Vagina (tissue), 2 donors: ENCODE data around the gene GALNT12. TPM values are rescaled to one million over a fixed set of nuclear protein-coding genes. Genes with fewer than 3 reads are reported as not detected.

Experiments
- DNase-seq, 2 donors: peaks; one replicate each; pipeline ENCODE4 v3.0.0-alpha.2; 2017; ENCODE audit errors: extremely low spot score in 2 of 2
- H3K27ac ChIP-seq: fragments of 200-600 bp; sonication (generic); one replicate; pipeline ENCODE4 v1.5.1; 2019
- H3K27me3 ChIP-seq: fragments of 200-600 bp; sonication (generic); one replicate; pipeline ENCODE4 v1.5.1; 2019
- H3K36me3 ChIP-seq, 2 donors: fragments of 200-600 bp; sonication (generic); one replicate each; pipeline ENCODE4 v1.5.1; 2017 to 2019
- H3K4me1 ChIP-seq: fragments of 200-600 bp; sonication (generic); one replicate; pipeline ENCODE4 v1.5.1; 2019
- H3K4me3 ChIP-seq, 2 donors: fragments of 200-600 bp; sonication (generic); 1 replicate in 1 of 2; 2 replicates in 1 of 2; pipeline ENCODE4 v1.5.1; 2016 to 2019
- H3K9me3 ChIP-seq: fragments of 200-600 bp; sonication (generic); one replicate; pipeline ENCODE4 v1.5.1; 2019
- CTCF ChIP-seq, 3 experiments: fragments of 450-650 bp in 2 of 3; fragments of 200-600 bp in 1 of 3; sonication (generic) in 1 of 3; IDR thresholded peaks; one replicate each; pipeline ENCODE4 v1.5.1; 2017 to 2019; ENCODE audit warnings: antibody characterized with exemption in 3 of 3, mild to moderate bottlenecking in 2 of 3, moderate library complexity in 2 of 3
- POLR2A ChIP-seq, 2 donors: fragments of 450-650 bp; IDR thresholded peaks; one replicate each; pipeline ENCODE4 v1.6.1; 2017; ENCODE audit warnings: antibody characterized with exemption in 2 of 2, mild to moderate bottlenecking in 2 of 2, moderate library complexity in 2 of 2
- POLR2AphosphoS5 ChIP-seq, 2 donors: sonication (generic); formaldehyde crosslinking; IDR thresholded peaks; one replicate each; pipeline ENCODE4 v1.9.0; 2017; ENCODE audit warnings: antibody characterized with exemption in 2 of 2, mild to moderate bottlenecking in 2 of 2, low read depth in 1 of 2; ENCODE audit not compliant: insufficient read depth in 1 of 2
- intact Hi-C: fragments of 100-400 bp; cut with DNase I; formaldehyde crosslinking; loops from one replicate; pipeline ENCODE4 v1.15.1; 2023
- total RNA-seq: library from RNA; depleted of rRNA; stranded (reverse); fragments of >200 nt; gene quantifications from one replicate; pipeline ENCODE4 v1.2.3, GENCODE V29; 2016

Gene GALNT12
- total RNA-seq, 1 donor from 2014 or later: 5.4 TPM

GRCh38 chr9:98793031-98793430, 14.4 kb upstream of the GALNT12 start:
- H3K36me3 ChIP-seq: peaks cover 0 to 5% of the 10 kb centered on the region in 2 donors
- peak; percentile 46 to 67 for DNase-seq
- no peaks in the 10 kb centered on the region for H3K27me3 ChIP-seq
- no peaks in the 10 kb centered on the region for H3K9me3 ChIP-seq
- TF ChIP-seq POLR2A (IDR thresholded peaks at IDR 0.05) (no peak), CTCF (IDR thresholded peaks at IDR 0.05) (no peak), POLR2AphosphoS5 (IDR thresholded peaks at IDR 0.05; ENCODE audit: insufficient read depth in 1 of 2, low read depth in 1 of 2) (no peak)
- H3K4me3 ChIP-seq: no peak overlapping the region
- intact Hi-C loops: loop anchor here (5.0 kb wide), 1 partner anchor 481 kb away; no protein-coding TSS in a partner anchor
- H3K27ac ChIP-seq: no peak overlapping the region
- H3K4me1 ChIP-seq: peaks cover 24% of the 10 kb centered on the region

- DNase-seq: peak in 1 of 2 donors; percentile 52
- Histone ChIP-seq H3K4me1 (peaks cover 24% of the 10 kb centered on the region), H3K4me3 (no peak overlapping the region), H3K36me3 (peaks cover 0 to 1% of the 10 kb centered on the region in 2 donors), H3K9me3 (peaks cover 9% of the 10 kb centered on the region), H3K27ac (no peak overlapping the region), H3K27me3 (no peaks in the 10 kb centered on the region)
- no peak for TF ChIP-seq CTCF (IDR thresholded peaks at IDR 0.05)
- no peak for TF ChIP-seq POLR2AphosphoS5 (IDR thresholded peaks at IDR 0.05; ENCODE audit: insufficient read depth in 1 of 2, low read depth in 1 of 2)
- TF ChIP-seq POLR2A (IDR thresholded peaks at IDR 0.05): no peak
- intact Hi-C loops: loop anchor here (5.0 kb wide), 1 partner anchor 483 kb away; no protein-coding TSS in a partner anchor
Measured at GRCh38 chr9:98794802-98795201, 12.7 kb upstream of the GALNT12 start.

- DNase-seq: peak in 1 of 2 donors; percentile 80
- peak overlapping the region; percentile 36 for H3K27ac ChIP-seq
- peaks cover 21% of the 10 kb centered on the region for H3K4me1 ChIP-seq
- H3K9me3 ChIP-seq: peaks cover 9% of the 10 kb centered on the region
- H3K4me3 ChIP-seq: peak overlapping the region; percentile 64 to 71
- no peaks in the 10 kb centered on the region for H3K27me3 ChIP-seq
- intact Hi-C loops: no loop called here
- no peaks in the 10 kb centered on the region for H3K36me3 ChIP-seq
- TF ChIP-seq POLR2AphosphoS5 (IDR thresholded peaks at IDR 0.05; ENCODE audit: insufficient read depth in 1 of 2, low read depth in 1 of 2) (no peak), CTCF (IDR thresholded peaks at IDR 0.05) (no peak), POLR2A (IDR thresholded peaks at IDR 0.05) (no peak)
Measured at GRCh38 chr9:98795295-98795955, 12.0 kb upstream of the GALNT12 start.

GRCh38 chr9:98795970-98796363, 11.5 kb upstream of the GALNT12 start:
- peak overlapping the region; percentile 36 for H3K27ac ChIP-seq
- H3K36me3 ChIP-seq: no peaks in the 10 kb centered on the region
- no peaks in the 10 kb centered on the region for H3K27me3 ChIP-seq
- H3K4me3 ChIP-seq: peak overlapping the region; percentile 64 to 71
- H3K9me3 ChIP-seq: peaks cover 9% of the 10 kb centered on the region
- TF ChIP-seq POLR2A (IDR thresholded peaks at IDR 0.05): no peak
- no peak for TF ChIP-seq CTCF (IDR thresholded peaks at IDR 0.05)
- TF ChIP-seq POLR2AphosphoS5 (IDR thresholded peaks at IDR 0.05; ENCODE audit: insufficient read depth in 1 of 2, low read depth in 1 of 2): no peak
- peaks cover 16% of the 10 kb centered on the region for H3K4me1 ChIP-seq
- intact Hi-C loops: no loop called here
- DNase-seq: peak in 1 of 2 donors; percentile 47
